ENCODE measurements around the gene HNRNPA1.
"Not testable (repeated sequence)": the region's sequence is repeated elsewhere in the genome, so short reads cannot be mapped to it uniquely, and the experiment has no call there.

HNRNPA1 gene

GRCh38 chr12:54277823-54278276 is 2.7 kb upstream of the HNRNPA1 start:
- Histone ChIP-seq H3K36me3 (peaks cover 8% of the 10 kb centered on the region), H3K27me3 (no peaks in the 10 kb centered on the region), H3K27ac (peak overlapping the region; percentile 86), H3K4me1 (ENCODE audit: control insufficient read depth in 1 of 2, insufficient read depth in 1 of 2, low read depth in 1 of 2, low read length in 1 of 2) (peaks cover 51 to 52% of the 10 kb centered on the region in 2 experiments), H3K4me3 (ENCODE audit: low read depth in 1 of 2, low read length in 1 of 2) (no peak overlapping the region), H3K9me3 (no peaks in the 10 kb centered on the region)
- TF ChIP-seq CTCF (IDR thresholded peaks at IDR 0.05): no peak

- no peak for TF ChIP-seq CTCF (IDR thresholded peaks at IDR 0.05)
- Histone ChIP-seq H3K27me3 (no peaks in the 10 kb centered on the region), H3K9me3 (no peaks in the 10 kb centered on the region), H3K27ac (peak overlapping the region; percentile 86), H3K4me1 (ENCODE audit: control insufficient read depth in 1 of 2, insufficient read depth in 1 of 2, low read depth in 1 of 2, low read length in 1 of 2) (peaks cover 65 to 66% of the 10 kb centered on the region in 2 experiments), H3K4me3 (ENCODE audit: low read depth in 1 of 2, low read length in 1 of 2) (peak overlapping the region; percentile 84 to 93), H3K36me3 (peaks cover 22% of the 10 kb centered on the region)
Observed at GRCh38 chr12:54279227-54279631, 1.3 kb upstream of the HNRNPA1 start.

GRCh38 chr12:54279632-54280467 is 676 bp upstream of the HNRNPA1 start, which contains the start of gene CBX5:
TSS of gene CBX5 (minus strand) at chr12:54280122. CDS start at chr12:54257650, 22,472 bp downstream.
- H3K4me1 ChIP-seq (ENCODE audit: control insufficient read depth in 1 of 2, insufficient read depth in 1 of 2, low read depth in 1 of 2, low read length in 1 of 2): peaks cover 69 to 72% of the 10 kb centered on the region in 2 experiments
- no peaks in the 10 kb centered on the region for H3K27me3 ChIP-seq
- H3K27ac ChIP-seq: peak within 1 kb of the TSS; percentile 86
- no peaks in the 10 kb centered on the region for H3K9me3 ChIP-seq
- H3K36me3 ChIP-seq: peaks cover 26% of the 10 kb centered on the region
- H3K4me3 ChIP-seq (ENCODE audit: low read depth in 1 of 2, low read length in 1 of 2): peak within 1 kb of the TSS; percentile 84 to 93
- TF ChIP-seq CTCF (IDR thresholded peaks at IDR 0.05): peak; percentile 52

GRCh38 chr12:54281261-54281638 is 724 bp downstream of the HNRNPA1 start:
- H3K36me3 ChIP-seq: peaks cover 40% of the 10 kb centered on the region
- H3K27ac ChIP-seq: peak overlapping the region; percentile 86
- peak overlapping the region; percentile 84 to 93 for H3K4me3 ChIP-seq (ENCODE audit: low read depth in 1 of 2, low read length in 1 of 2)
- peaks cover 83 to 85% of the 10 kb centered on the region in 2 experiments for H3K4me1 ChIP-seq (ENCODE audit: control insufficient read depth in 1 of 2, insufficient read depth in 1 of 2, low read depth in 1 of 2, low read length in 1 of 2)
- not testable (repeated sequence) for H3K27me3 ChIP-seq, H3K9me3 ChIP-seq

GRCh38 chr12:54281694-54282093 is 1.2 kb downstream of the HNRNPA1 start:
- Histone ChIP-seq H3K36me3 (peaks cover 45% of the 10 kb centered on the region), H3K4me3 (ENCODE audit: low read depth in 1 of 2, low read length in 1 of 2) (peak overlapping the region; percentile 84 to 93), H3K4me1 (ENCODE audit: control insufficient read depth in 1 of 2, insufficient read depth in 1 of 2, low read depth in 1 of 2, low read length in 1 of 2) (peaks cover 87 to 89% of the 10 kb centered on the region in 2 experiments), H3K27ac (peak overlapping the region; percentile 86)
- H3K9me3 ChIP-seq, H3K27me3 ChIP-seq: not testable (repeated sequence)

- Histone ChIP-seq H3K36me3 (peaks cover 58% of the 10 kb centered on the region), H3K4me3 (ENCODE audit: low read depth in 1 of 2, low read length in 1 of 2) (no peak overlapping the region)
Observed at GRCh38 chr12:54282949-54283593, 2.5 kb downstream of the HNRNPA1 start.

GRCh38 chr12:54284070-54284780 is 3.7 kb downstream of the HNRNPA1 start:
- Histone ChIP-seq H3K27ac (peak overlapping the region; percentile 46), H3K4me1 (ENCODE audit: control insufficient read depth in 1 of 2, insufficient read depth in 1 of 2, low read depth in 1 of 2, low read length in 1 of 2) (peaks cover 86 to 91% of the 10 kb centered on the region in 2 experiments), H3K36me3 (peaks cover 70% of the 10 kb centered on the region)
- not testable (repeated sequence) for H3K9me3 ChIP-seq; H3K27me3 ChIP-seq; H3K4me3 ChIP-seq (ENCODE audit: low read depth in 1 of 2, low read length in 1 of 2)

More at GRCh38 chr12:54282949-54283593, 2.5 kb downstream of the HNRNPA1 start:
- H3K4me1 ChIP-seq (ENCODE audit: control insufficient read depth in 1 of 2, insufficient read depth in 1 of 2, low read depth in 1 of 2, low read length in 1 of 2): peaks cover 87 to 91% of the 10 kb centered on the region in 2 experiments
- H3K27me3 ChIP-seq: no peaks in the 10 kb centered on the region
- H3K27ac ChIP-seq: peak overlapping the region; percentile 86
- H3K9me3 ChIP-seq: no peaks in the 10 kb centered on the region
- TF ChIP-seq CTCF (IDR thresholded peaks at IDR 0.05): no peak
